NT2/D1 (cell line): ENCODE measurements around the gene PLCB4.

Experiments used
- DNase-seq: peaks from one replicate; pipeline ENCODE4 v3.0.0-alpha.2; 2011; ENCODE audit warnings: low read depth, low spot score
- H3K27me3 ChIP-seq: 2 replicates; pipeline ENCODE4 v1.6.0; 2011; ENCODE audit warnings: mild to moderate bottlenecking; ENCODE audit not compliant: insufficient read length, insufficient read depth
- H3K36me3 ChIP-seq: 2 replicates; pipeline ENCODE4 v1.6.1; 2011; ENCODE audit warnings: mild to moderate bottlenecking, low read length, mixed read lengths; ENCODE audit not compliant: insufficient read depth, insufficient read length
- H3K4me1 ChIP-seq: 2 replicates; pipeline ENCODE4 v1.5.1; 2011; ENCODE audit not compliant: insufficient read depth, insufficient read length
- H3K4me3 ChIP-seq: 2 replicates; pipeline ENCODE4 v1.5.1; 2011; ENCODE audit warnings: low read depth; ENCODE audit not compliant: insufficient read length
- H3K9ac ChIP-seq: 2 replicates; pipeline ENCODE4 v1.6.0; 2011; ENCODE audit warnings: low read depth; ENCODE audit not compliant: insufficient read length
- H3K9me3 ChIP-seq: 2 replicates; pipeline ENCODE4 v1.5.1; 2011; ENCODE audit warnings: mild to moderate bottlenecking, low read length; ENCODE audit not compliant: insufficient read depth
- SUZ12 ChIP-seq: IDR thresholded peaks from 2 replicates; pipeline ENCODE4 v1.6.1; 2011; ENCODE audit not compliant: insufficient read length, insufficient read depth; ENCODE audit errors: extremely low read depth
- YY1 ChIP-seq: IDR thresholded peaks from 2 replicates; pipeline ENCODE4 v1.6.1; 2011; ENCODE audit not compliant: insufficient read length, insufficient read depth
- ZNF274 ChIP-seq: IDR thresholded peaks from 2 replicates; pipeline ENCODE4 v1.6.1; 2011; ENCODE audit warnings: mild to moderate bottlenecking, low read depth, low read length

PLCB4 gene

GRCh38 chr20:9352739-9353138 lies 283.9 kb downstream of the PLCB4 start:
- Histone ChIP-seq H3K9me3 (no peaks in the 10 kb centered on the region), H3K36me3 (no peaks in the 10 kb centered on the region), H3K4me3 (no peak overlapping the region), H3K27me3 (no peaks in the 10 kb centered on the region), H3K4me1 (no peaks in the 10 kb centered on the region), H3K9ac (no peak overlapping the region)
- TF ChIP-seq ZNF274: no peak
- TF ChIP-seq YY1: no peak
- no peak for TF ChIP-seq SUZ12
- no peak for DNase-seq

- no peaks in the 10 kb centered on the region for H3K9me3 ChIP-seq
- no peaks in the 10 kb centered on the region for H3K4me1 ChIP-seq
- H3K9ac ChIP-seq: no peak overlapping the region
- H3K36me3 ChIP-seq: no peaks in the 10 kb centered on the region
- no peaks in the 10 kb centered on the region for H3K27me3 ChIP-seq
- DNase-seq: no peak
- TF ChIP-seq SUZ12 (no peak), ZNF274 (no peak), YY1 (no peak)
- H3K4me3 ChIP-seq: no peak overlapping the region
These were observed 284.5 kb downstream of the PLCB4 start for GRCh38 chr20:9353180-9353915.

- no peak for TF ChIP-seq SUZ12
- no peak for TF ChIP-seq ZNF274
- no peak for TF ChIP-seq YY1
- Histone ChIP-seq H3K4me1 (no peaks in the 10 kb centered on the region), H3K4me3 (no peak overlapping the region), H3K9ac (no peak overlapping the region), H3K36me3 (no peaks in the 10 kb centered on the region), H3K27me3 (no peaks in the 10 kb centered on the region), H3K9me3 (no peaks in the 10 kb centered on the region)
- no peak for DNase-seq
These were observed 285.0 kb downstream of the PLCB4 start for GRCh38 chr20:9353916-9354276.

- no peaks in the 10 kb centered on the region for H3K9me3 ChIP-seq
- no peak overlapping the region for H3K9ac ChIP-seq
- no peaks in the 10 kb centered on the region for H3K36me3 ChIP-seq
- DNase-seq: no peak
- TF ChIP-seq ZNF274: no peak
- no peak for TF ChIP-seq YY1
- no peak for TF ChIP-seq SUZ12
- H3K4me1 ChIP-seq: no peaks in the 10 kb centered on the region
- H3K27me3 ChIP-seq: no peaks in the 10 kb centered on the region
- H3K4me3 ChIP-seq: no peak overlapping the region
These were observed 285.7 kb downstream of the PLCB4 start for GRCh38 chr20:9354579-9354978.

- H3K4me1 ChIP-seq: no peaks in the 10 kb centered on the region
- H3K27me3 ChIP-seq: no peaks in the 10 kb centered on the region
- peaks cover 3% of the 10 kb centered on the region for H3K36me3 ChIP-seq
- H3K4me3 ChIP-seq: no peak overlapping the region
- no peak for DNase-seq
- no peak overlapping the region for H3K9ac ChIP-seq
- TF ChIP-seq SUZ12 (no peak), YY1 (no peak)
- H3K9me3 ChIP-seq: no peaks in the 10 kb centered on the region
These were observed 289.1 kb downstream of the PLCB4 start for GRCh38 chr20:9358001-9358400.

GRCh38 chr20:9359561-9360308 lies 290.8 kb downstream of the PLCB4 start:
- no peaks in the 10 kb centered on the region for H3K27me3 ChIP-seq
- H3K9ac ChIP-seq: no peak overlapping the region
- no peak overlapping the region for H3K4me3 ChIP-seq
- DNase-seq: peak; percentile 27
- no peaks in the 10 kb centered on the region for H3K9me3 ChIP-seq
- no peak for TF ChIP-seq ZNF274
- TF ChIP-seq YY1: no peak
- no peak for TF ChIP-seq SUZ12
- H3K4me1 ChIP-seq: no peaks in the 10 kb centered on the region
- H3K36me3 ChIP-seq: peaks cover 9% of the 10 kb centered on the region

- Histone ChIP-seq H3K4me1 (no peaks in the 10 kb centered on the region), H3K27me3 (no peaks in the 10 kb centered on the region), H3K9ac (no peak overlapping the region), H3K9me3 (no peaks in the 10 kb centered on the region), H3K36me3 (peaks cover 13% of the 10 kb centered on the region), H3K4me3 (no peak overlapping the region)
- no peak for DNase-seq
- TF ChIP-seq SUZ12: no peak
- TF ChIP-seq YY1: no peak
- TF ChIP-seq ZNF274: no peak
These were observed 291.5 kb downstream of the PLCB4 start for GRCh38 chr20:9360431-9360830.
